Fibroblast of lung (primary cell): ENCODE results near the gene EEF1G. TPM values are rescaled to one million over a fixed set of nuclear protein-coding genes. Genes with fewer than 3 reads are reported as not detected.
A peak's percentile ranks its signal among the peaks of the same experiment; 100 is the strongest.

Experiments
- DNase-seq, 2 donors: peaks; one replicate each; pipeline versions ENCODE4 v3.0.0 to v3.0.0-alpha.2; 2010; ENCODE audit warnings: low read depth in 2 of 2
- H2AFZ ChIP-seq: 2 replicates; pipeline ENCODE4 v1.5.1; 2012; ENCODE audit warnings: low read length, control low read depth, inconsistent platforms
- H3K27ac ChIP-seq: 2 replicates; pipeline ENCODE4 v1.5.1; 2011; ENCODE audit warnings: low read length, control low read depth; ENCODE audit not compliant: insufficient read depth
- H3K27me3 ChIP-seq: 2 replicates; pipeline ENCODE4 v1.5.1; 2011; ENCODE audit warnings: mild to moderate bottlenecking, low read length; ENCODE audit not compliant: control insufficient read depth, insufficient read depth
- H3K36me3 ChIP-seq: 2 replicates; pipeline ENCODE4 v1.5.1; 2011; ENCODE audit warnings: low read length; ENCODE audit not compliant: control insufficient read depth, insufficient read depth
- H3K4me1 ChIP-seq: 2 replicates; pipeline ENCODE4 v1.5.1; 2011; ENCODE audit warnings: low read length; ENCODE audit not compliant: control insufficient read depth, insufficient read depth; ENCODE audit errors: extremely low read depth
- H3K4me2 ChIP-seq: 2 replicates; pipeline ENCODE4 v1.5.1; 2011; ENCODE audit warnings: low read length, control low read depth; ENCODE audit not compliant: insufficient read depth; ENCODE audit errors: extremely low read depth
- H3K4me3 ChIP-seq, 4 experiments: fragments of 200-600 bp in 1 of 4; sonication (generic) in 1 of 4; replicated peaks in 1 of 4; 2 replicates each; pipeline ENCODE4 v1.5.1; 2011 to 2016; ENCODE audit warnings: low read length in 4 of 4, low read depth in 3 of 4, mild to moderate bottlenecking in 3 of 4, control low read depth in 2 of 4, inconsistent platforms in 1 of 4, mixed read lengths in 1 of 4; ENCODE audit not compliant: insufficient read depth in 1 of 4; ENCODE audit errors: control extremely low read depth in 1 of 4
- H3K79me2 ChIP-seq: 2 replicates; pipeline ENCODE4 v1.5.1; 2012; ENCODE audit warnings: mild to moderate bottlenecking, low read length, inconsistent platforms; ENCODE audit not compliant: control insufficient read depth, insufficient read depth
- H3K9ac ChIP-seq: 2 replicates; pipeline ENCODE4 v1.5.1; 2011; ENCODE audit warnings: mild to moderate bottlenecking, low read length, control low read depth; ENCODE audit not compliant: insufficient read depth
- H3K9me3 ChIP-seq: 2 replicates; pipeline ENCODE4 v1.5.1; 2012; ENCODE audit warnings: low read depth, low read length; ENCODE audit not compliant: control insufficient read depth, insufficient read depth
- H4K20me1 ChIP-seq: 2 replicates; pipeline ENCODE4 v1.5.1; 2011; ENCODE audit warnings: low read length; ENCODE audit not compliant: control insufficient read depth, insufficient read depth; ENCODE audit errors: extremely low read depth
- CTCF ChIP-seq, 2 donors: IDR thresholded peaks in 1 of 2; conservative IDR thresholded peaks in 1 of 2; 1 replicate in 1 of 2; 2 replicates in 1 of 2; pipeline ENCODE4 v1.5.1; 2011 to 2012; ENCODE audit warnings: low read length in 2 of 2, control low read depth in 1 of 2, inconsistent platforms in 1 of 2, low read depth in 1 of 2, mild to moderate bottlenecking in 1 of 2
- EZH2 ChIP-seq: IDR thresholded peaks from 2 replicates; pipeline ENCODE4 v1.5.1; 2012; ENCODE audit warnings: low read length, control low read depth, mild to moderate bottlenecking; ENCODE audit errors: missing control alignments
- polyA plus RNA-seq, 2 donors: library from polyadenylated mRNA; depleted of rRNA in 1 of 2; stranded (reverse) in 1 of 2; unstranded in 1 of 2; fragments of >200 nt; gene quantifications; 2 replicates each; pipeline ENCODE4 v1.2.1, GENCODE V29; 2011 to 2012; ENCODE audit warnings: missing spikeins in 1 of 2
- total RNA-seq: library from RNA; depleted of rRNA; stranded (reverse); fragments of >200 nt; gene quantifications from 2 replicates; pipeline ENCODE4 v1.2.1, GENCODE V29; 2014

EEF1G gene
- total and polyA plus RNA-seq, 2 donors (not counting 1 experiment from before 2014, with no cell fraction given), result 1,308 to 1,405 TPM

DNA sequence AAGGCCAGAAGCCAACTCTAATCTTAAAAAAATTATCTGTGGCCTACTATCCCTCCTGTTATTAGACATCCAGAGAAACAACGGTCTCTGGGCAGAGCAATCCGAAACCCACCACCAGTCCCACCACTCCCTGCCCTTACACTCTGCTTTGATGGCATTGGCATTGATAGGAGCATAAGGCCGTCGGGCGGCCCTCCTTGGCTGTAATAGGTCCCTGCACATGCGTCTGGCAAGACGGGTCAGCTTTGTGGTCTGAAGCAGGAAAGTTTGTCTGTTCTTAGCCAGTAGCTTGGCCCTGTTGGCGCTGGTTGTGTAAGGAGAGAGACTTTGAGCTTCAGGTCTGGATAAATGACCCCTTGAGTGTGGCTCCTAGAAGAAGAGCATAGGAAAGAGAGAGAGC, 21.4 kb upstream of the EEF1G start:
- Histone ChIP-seq H3K36me3 (peaks cover 23% of the 10 kb centered on the region), H3K79me2 (peaks cover 29% of the 10 kb centered on the region), H2AFZ (no peak overlapping the region), H3K27ac (no peak overlapping the region), H3K27me3 (no peaks in the 10 kb centered on the region), H3K4me2 (no peak overlapping the region), H3K9ac (no peak overlapping the region), H3K4me3 (no peak overlapping the region), H3K9me3 (no peaks in the 10 kb centered on the region), H4K20me1 (no peaks in the 10 kb centered on the region), H3K4me1 (peaks cover 12% of the 10 kb centered on the region)
- no peak for TF ChIP-seq CTCF (conservative IDR thresholded peaks at IDR 0.05 in 1 of 2, IDR thresholded peaks at IDR 0.05 in 1 of 2; ENCODE audit: low read depth in 1 of 2, low read length in 2 of 2)
- no peak for DNase-seq

GRCh38 chr11:62593434-62594044, 19.8 kb upstream of the EEF1G start:
- H3K4me2 ChIP-seq, result no peak overlapping the region
- TF ChIP-seq EZH2, result no peak
- TF ChIP-seq CTCF (conservative IDR thresholded peaks at IDR 0.05 in 1 of 2, IDR thresholded peaks at IDR 0.05 in 1 of 2; ENCODE audit: low read depth in 1 of 2, low read length in 2 of 2), result peak; percentile 53 to 66
- H3K79me2 ChIP-seq, result peaks cover 21% of the 10 kb centered on the region
- DNase-seq, result peak; percentile 66 to 78
- peaks cover 24% of the 10 kb centered on the region for H3K36me3 ChIP-seq
- H2AFZ ChIP-seq, result no peak overlapping the region
- peaks cover 10% of the 10 kb centered on the region for H3K4me1 ChIP-seq
- no peaks in the 10 kb centered on the region for H3K27me3 ChIP-seq
- no peaks in the 10 kb centered on the region for H3K9me3 ChIP-seq
- no peak overlapping the region for H3K27ac ChIP-seq
- H3K4me3 ChIP-seq, result no peak overlapping the region
- no peaks in the 10 kb centered on the region for H4K20me1 ChIP-seq
- no peak overlapping the region for H3K9ac ChIP-seq

GRCh38 chr11:62592989-62593421, 19.3 kb upstream of the EEF1G start:
- Histone ChIP-seq H3K9me3 (no peaks in the 10 kb centered on the region), H3K79me2 (peaks cover 16% of the 10 kb centered on the region), H3K27me3 (no peaks in the 10 kb centered on the region), H3K4me1 (peaks cover 10% of the 10 kb centered on the region), H2AFZ (no peak overlapping the region), H4K20me1 (no peaks in the 10 kb centered on the region), H3K9ac (no peak overlapping the region), H3K4me3 (no peak overlapping the region), H3K36me3 (peaks cover 22% of the 10 kb centered on the region), H3K4me2 (no peak overlapping the region), H3K27ac (peak overlapping the region; percentile 91)
- DNase-seq, result no peak
- TF ChIP-seq EZH2 (no peak), CTCF (conservative IDR thresholded peaks at IDR 0.05 in 1 of 2, IDR thresholded peaks at IDR 0.05 in 1 of 2; ENCODE audit: low read depth in 1 of 2, low read length in 2 of 2) (no peak)
